ENCODE data around the gene DHRS11. TPM values are rescaled to one million over a fixed set of nuclear protein-coding genes. Genes with fewer than 3 reads are reported as not detected.

The DHRS11 gene
- total RNA-seq, 1 donor from 2014 or later = 7.1 TPM

GRCh38 chr17:36640346-36640745 is 48.7 kb downstream of the DHRS11 start:
- Histone ChIP-seq H3K9me3 (ENCODE audit: insufficient read depth, low read depth, low read length) (no peaks in the 10 kb centered on the region), H3K27me3 (ENCODE audit: insufficient read depth, low read length) (peaks cover 76% of the 10 kb centered on the region), H3K4me3 (ENCODE audit: insufficient read depth, low read depth, low read length) (no peak overlapping the region), H3K9ac (ENCODE audit: low read length) (no peak overlapping the region), H2AFZ (ENCODE audit: low read depth, low read length) (no peak overlapping the region), H3K27ac (ENCODE audit: low read depth, low read length) (no peak overlapping the region), H3K36me3 (ENCODE audit: insufficient read depth, low read length) (no peaks in the 10 kb centered on the region), H3K4me2 (ENCODE audit: low read length) (no peak overlapping the region), H3K4me1 (ENCODE audit: insufficient read depth, low read length) (peaks cover 4% of the 10 kb centered on the region), H3K79me2 (ENCODE audit: insufficient read depth, low read length) (no peaks in the 10 kb centered on the region), H4K20me1 (ENCODE audit: insufficient read depth, low read length) (no peaks in the 10 kb centered on the region)
- DNase-seq (ENCODE audit: low read depth) = no peak
- H3K4me3 Mint-ChIP-seq (ENCODE audit: unreplicated experiment) = no peak overlapping the region
- no peak overlapping the region for H3K27ac Mint-ChIP-seq (ENCODE audit: unreplicated experiment)
- H3K9me3 Mint-ChIP-seq (ENCODE audit: unreplicated experiment) = peaks cover 2% of the 10 kb centered on the region
- peaks cover 79% of the 10 kb centered on the region for H3K27me3 Mint-ChIP-seq (ENCODE audit: low read depth, unreplicated experiment)
- H3K4me1 Mint-ChIP-seq (ENCODE audit: low read depth, unreplicated experiment) = peaks cover 4% of the 10 kb centered on the region
- H3K36me3 Mint-ChIP-seq (ENCODE audit: low read depth, unreplicated experiment) = no peaks in the 10 kb centered on the region
- no peak for FAIRE-seq
- no peak for TF ChIP-seq CTCF (IDR thresholded peaks at IDR 0.05; ENCODE audit: insufficient read depth, low read depth, low read length)
- TF ChIP-seq EZH2 (IDR thresholded peaks at IDR 0.05; ENCODE audit: insufficient read depth, low read length) = no peak

- Histone ChIP-seq H3K4me1 (ENCODE audit: insufficient read depth, low read length) (peaks cover 4% of the 10 kb centered on the region), H3K4me3 (ENCODE audit: insufficient read depth, low read depth, low read length) (no peak overlapping the region), H3K27ac (ENCODE audit: low read depth, low read length) (no peak overlapping the region), H3K36me3 (ENCODE audit: insufficient read depth, low read length) (no peaks in the 10 kb centered on the region), H3K9ac (ENCODE audit: low read length) (no peak overlapping the region), H3K79me2 (ENCODE audit: insufficient read depth, low read length) (no peaks in the 10 kb centered on the region), H3K4me2 (ENCODE audit: low read length) (no peak overlapping the region), H3K9me3 (ENCODE audit: insufficient read depth, low read depth, low read length) (no peaks in the 10 kb centered on the region), H4K20me1 (ENCODE audit: insufficient read depth, low read length) (no peaks in the 10 kb centered on the region), H2AFZ (ENCODE audit: low read depth, low read length) (no peak overlapping the region), H3K27me3 (ENCODE audit: insufficient read depth, low read length) (peaks cover 81% of the 10 kb centered on the region)
- TF ChIP-seq EZH2 (IDR thresholded peaks at IDR 0.05; ENCODE audit: insufficient read depth, low read length) (no peak), CTCF (IDR thresholded peaks at IDR 0.05; ENCODE audit: insufficient read depth, low read depth, low read length) (no peak)
- peak overlapping the region; percentile 34 for H3K27ac Mint-ChIP-seq (ENCODE audit: unreplicated experiment)
- H3K9me3 Mint-ChIP-seq (ENCODE audit: unreplicated experiment) = peaks cover 2% of the 10 kb centered on the region
- DNase-seq (ENCODE audit: low read depth) (no peak), FAIRE-seq (no peak)
- H3K4me3 Mint-ChIP-seq (ENCODE audit: unreplicated experiment) = no peak overlapping the region
- peaks cover 4% of the 10 kb centered on the region for H3K4me1 Mint-ChIP-seq (ENCODE audit: low read depth, unreplicated experiment)
- H3K36me3 Mint-ChIP-seq (ENCODE audit: low read depth, unreplicated experiment) = no peaks in the 10 kb centered on the region
- H3K27me3 Mint-ChIP-seq (ENCODE audit: low read depth, unreplicated experiment) = peaks cover 79% of the 10 kb centered on the region
Measured at GRCh38 chr17:36640836-36641235, 49.2 kb downstream of the DHRS11 start.

- Histone ChIP-seq H3K79me2 (ENCODE audit: insufficient read depth, low read length) (no peaks in the 10 kb centered on the region), H3K27me3 (ENCODE audit: insufficient read depth, low read length) (peaks cover 84% of the 10 kb centered on the region), H4K20me1 (ENCODE audit: insufficient read depth, low read length) (no peaks in the 10 kb centered on the region), H3K4me1 (ENCODE audit: insufficient read depth, low read length) (peaks cover 4% of the 10 kb centered on the region), H3K9me3 (ENCODE audit: insufficient read depth, low read depth, low read length) (no peaks in the 10 kb centered on the region), H3K27ac (ENCODE audit: low read depth, low read length) (no peak overlapping the region), H3K36me3 (ENCODE audit: insufficient read depth, low read length) (no peaks in the 10 kb centered on the region), H3K4me3 (ENCODE audit: insufficient read depth, low read depth, low read length) (peak overlapping the region; percentile 42), H3K4me2 (ENCODE audit: low read length) (peak overlapping the region; percentile 82), H3K9ac (ENCODE audit: low read length) (no peak overlapping the region), H2AFZ (ENCODE audit: low read depth, low read length) (peak overlapping the region; percentile 34)
- peaks cover 81% of the 10 kb centered on the region for H3K27me3 Mint-ChIP-seq (ENCODE audit: low read depth, unreplicated experiment)
- no peak overlapping the region for H3K27ac Mint-ChIP-seq (ENCODE audit: unreplicated experiment)
- no peak overlapping the region for H3K4me3 Mint-ChIP-seq (ENCODE audit: unreplicated experiment)
- DNase-seq (ENCODE audit: low read depth) (no peak), FAIRE-seq (no peak)
- H3K9me3 Mint-ChIP-seq (ENCODE audit: unreplicated experiment) = peaks cover 2% of the 10 kb centered on the region
- H3K4me1 Mint-ChIP-seq (ENCODE audit: low read depth, unreplicated experiment) = peaks cover 4% of the 10 kb centered on the region
- no peaks in the 10 kb centered on the region for H3K36me3 Mint-ChIP-seq (ENCODE audit: low read depth, unreplicated experiment)
- peak; percentile 92 for TF ChIP-seq EZH2 (IDR thresholded peaks at IDR 0.05; ENCODE audit: insufficient read depth, low read length)
- TF ChIP-seq CTCF (IDR thresholded peaks at IDR 0.05; ENCODE audit: insufficient read depth, low read depth, low read length) = no peak
Measured at GRCh38 chr17:36641331-36641876, 49.7 kb downstream of the DHRS11 start.

Measured in astrocyte (in vitro differentiated cells and primary cell).